GM18502 (cell line): Measurements from ENCODE around the gene NEUROD2.

Experiments
- ATAC-seq: cut with Tn5 transposase; IDR thresholded peaks from one replicate; pipeline ENCODE4 v1.9.1; 2021; ENCODE audit warnings: mild to moderate bottlenecking; ENCODE audit not compliant: unreplicated experiment, poor library complexity

The NEUROD2 gene

DNA sequence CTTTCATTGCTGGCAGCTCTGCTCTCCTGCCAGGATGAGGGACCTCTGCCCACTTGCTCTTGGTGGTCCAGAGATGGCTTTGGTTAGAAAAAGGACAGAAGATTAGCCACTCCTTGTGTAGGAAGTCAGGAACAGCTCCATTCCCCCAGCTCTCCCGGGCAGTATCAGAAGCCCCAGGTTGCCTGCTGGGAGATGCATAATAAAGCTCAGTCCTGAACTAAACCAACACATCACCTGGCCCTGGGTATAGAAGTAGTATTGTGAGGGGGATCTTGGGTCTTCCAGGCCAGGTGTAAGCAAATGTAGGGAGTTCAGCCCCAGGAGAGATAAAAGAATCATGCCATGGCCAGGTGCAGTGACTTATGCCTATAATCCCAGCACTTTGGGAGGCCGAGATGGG lies 52.4 kb downstream of the NEUROD2 start:
- no peak for ATAC-seq
